K562 (cell line): ENCODE results near the gene FILIP1.

Source experiments
- DPF2 ChIP-seq: fragments of 450-650 bp; IDR thresholded peaks from 2 replicates; pipeline ENCODE4 v1.6.1; 2016
- HMG20B ChIP-seq: fragments of 250-450 bp; sonication (Bioruptor Pico); IDR thresholded peaks from 2 replicates; pipeline ENCODE4 v1.5.0; 2021; ENCODE audit warnings: mild to moderate bottlenecking
- LEF1 ChIP-seq: fragments of 450-650 bp; IDR thresholded peaks from 2 replicates; pipeline ENCODE4 v1.6.1; 2016; ENCODE audit warnings: mild to moderate bottlenecking
- MYC ChIP-seq, 2 experiments: fragments of 250-450 bp in 1 of 2; sonication (Bioruptor Pico) in 1 of 2; IDR thresholded peaks; 2 replicates each; pipeline versions ENCODE4 v1.5.1 to v1.6.1; 2012 to 2021; ENCODE audit warnings: low read depth in 2 of 2, borderline replicate concordance in 1 of 2, improper control_type of control experiment in 1 of 2, low read length in 1 of 2, mild to moderate bottlenecking in 1 of 2, moderate library complexity in 1 of 2
- NR1H2 ChIP-seq: sonication (generic); formaldehyde crosslinking; IDR thresholded peaks from 2 replicates; pipeline ENCODE4 v1.4.0; 2020; ENCODE audit warnings: mild to moderate bottlenecking, missing genetic modification reagents
- TF ChIP-seq, protein P1 (sequence below), 2 experiments: fragments of 450-650 bp; formaldehyde crosslinking in 1 of 2; IDR thresholded peaks; 2 replicates each; pipeline versions ENCODE4 v1.4.0 to v1.6.1; 2014 to 2020; ENCODE audit warnings: mild to moderate bottlenecking in 2 of 2, borderline replicate concordance in 1 of 2, low read depth in 1 of 2
- TF ChIP-seq, protein P2 (sequence below): IDR thresholded peaks from 2 replicates; pipeline ENCODE4 v1.6.1; 2014; ENCODE audit warnings: antibody characterized with exemption
- TF ChIP-seq, protein P3 (sequence below), 3 experiments: IDR thresholded peaks in 2 of 3; conservative IDR thresholded peaks in 1 of 3; 2 replicates each; pipeline ENCODE4 v1.5.1; 2011 to 2012; ENCODE audit warnings: low read length in 3 of 3, mild to moderate bottlenecking in 3 of 3, control low read depth in 2 of 3, improper control_type of control experiment in 1 of 3, inconsistent platforms in 1 of 3, low read depth in 1 of 3, mixed read lengths in 1 of 3, moderate library complexity in 1 of 3; ENCODE audit not compliant: insufficient read depth in 2 of 3
- TF ChIP-seq, protein P4 (sequence below), 2 experiments: fragments of 200-800 bp in 1 of 2; sonication (Bioruptor generic) in 1 of 2; sonication (generic) in 1 of 2; formaldehyde crosslinking in 1 of 2; IDR thresholded peaks in 1 of 2; conservative IDR thresholded peaks in 1 of 2; 2 replicates each; pipeline versions ENCODE4 v1.5.0 to v1.6.1; 2016 to 2020; ENCODE audit warnings: missing compliant biosample characterization in 1 of 2, missing genetic modification characterization in 1 of 2, missing genetic modification reagents in 1 of 2
- TF ChIP-seq, protein P5 (sequence below): fragments of 250-450 bp; sonication (Bioruptor Pico); IDR thresholded peaks from 2 replicates; pipeline ENCODE4 v1.8.0; 2021; ENCODE audit warnings: moderate library complexity, mild to moderate bottlenecking, inconsistent platforms

DNA sequence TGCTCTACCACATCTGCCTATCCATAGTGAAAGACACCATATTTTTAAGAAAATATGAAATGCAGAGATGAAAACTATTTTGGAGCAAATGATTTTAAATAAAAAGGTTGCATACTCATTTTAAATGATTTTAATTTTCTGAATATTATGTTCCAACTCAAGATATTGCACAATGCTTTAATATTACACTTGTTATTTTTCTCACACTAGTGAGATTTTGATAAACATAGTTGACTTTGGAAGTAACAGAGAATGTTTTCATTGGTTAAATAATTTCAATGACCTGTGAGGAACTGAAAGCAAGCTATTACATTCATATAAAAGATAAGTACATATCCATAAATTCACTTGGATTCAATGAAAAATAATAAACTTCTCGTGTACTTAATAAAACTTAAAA, 201.9 kb downstream of the FILIP1 start:
- TF ChIP-seq, protein P1, sequence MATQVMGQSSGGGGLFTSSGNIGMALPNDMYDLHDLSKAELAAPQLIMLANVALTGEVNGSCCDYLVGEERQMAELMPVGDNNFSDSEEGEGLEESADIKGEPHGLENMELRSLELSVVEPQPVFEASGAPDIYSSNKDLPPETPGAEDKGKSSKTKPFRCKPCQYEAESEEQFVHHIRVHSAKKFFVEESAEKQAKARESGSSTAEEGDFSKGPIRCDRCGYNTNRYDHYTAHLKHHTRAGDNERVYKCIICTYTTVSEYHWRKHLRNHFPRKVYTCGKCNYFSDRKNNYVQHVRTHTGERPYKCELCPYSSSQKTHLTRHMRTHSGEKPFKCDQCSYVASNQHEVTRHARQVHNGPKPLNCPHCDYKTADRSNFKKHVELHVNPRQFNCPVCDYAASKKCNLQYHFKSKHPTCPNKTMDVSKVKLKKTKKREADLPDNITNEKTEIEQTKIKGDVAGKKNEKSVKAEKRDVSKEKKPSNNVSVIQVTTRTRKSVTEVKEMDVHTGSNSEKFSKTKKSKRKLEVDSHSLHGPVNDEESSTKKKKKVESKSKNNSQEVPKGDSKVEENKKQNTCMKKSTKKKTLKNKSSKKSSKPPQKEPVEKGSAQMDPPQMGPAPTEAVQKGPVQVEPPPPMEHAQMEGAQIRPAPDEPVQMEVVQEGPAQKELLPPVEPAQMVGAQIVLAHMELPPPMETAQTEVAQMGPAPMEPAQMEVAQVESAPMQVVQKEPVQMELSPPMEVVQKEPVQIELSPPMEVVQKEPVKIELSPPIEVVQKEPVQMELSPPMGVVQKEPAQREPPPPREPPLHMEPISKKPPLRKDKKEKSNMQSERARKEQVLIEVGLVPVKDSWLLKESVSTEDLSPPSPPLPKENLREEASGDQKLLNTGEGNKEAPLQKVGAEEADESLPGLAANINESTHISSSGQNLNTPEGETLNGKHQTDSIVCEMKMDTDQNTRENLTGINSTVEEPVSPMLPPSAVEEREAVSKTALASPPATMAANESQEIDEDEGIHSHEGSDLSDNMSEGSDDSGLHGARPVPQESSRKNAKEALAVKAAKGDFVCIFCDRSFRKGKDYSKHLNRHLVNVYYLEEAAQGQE (IDR thresholded peaks at IDR 0.05; ENCODE audit: borderline replicate concordance): no peak
- TF ChIP-seq, protein P1 (CRISPR knock-in tag; IDR thresholded peaks at IDR 0.05; ENCODE audit: low read depth): no peak
- TF ChIP-seq, protein P2, sequence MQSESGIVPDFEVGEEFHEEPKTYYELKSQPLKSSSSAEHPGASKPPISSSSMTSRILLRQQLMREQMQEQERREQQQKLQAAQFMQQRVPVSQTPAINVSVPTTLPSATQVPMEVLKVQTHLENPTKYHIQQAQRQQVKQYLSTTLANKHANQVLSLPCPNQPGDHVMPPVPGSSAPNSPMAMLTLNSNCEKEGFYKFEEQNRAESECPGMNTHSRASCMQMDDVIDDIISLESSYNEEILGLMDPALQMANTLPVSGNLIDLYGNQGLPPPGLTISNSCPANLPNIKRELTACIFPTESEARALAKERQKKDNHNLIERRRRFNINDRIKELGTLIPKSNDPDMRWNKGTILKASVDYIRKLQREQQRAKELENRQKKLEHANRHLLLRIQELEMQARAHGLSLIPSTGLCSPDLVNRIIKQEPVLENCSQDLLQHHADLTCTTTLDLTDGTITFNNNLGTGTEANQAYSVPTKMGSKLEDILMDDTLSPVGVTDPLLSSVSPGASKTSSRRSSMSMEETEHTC: no peak
- TF ChIP-seq NR1H2 (CRISPR knock-in tag) (no peak), HMG20B (CRISPR knock-in tag) (no peak), MYC (IDR thresholded peaks at IDR 0.05; ENCODE audit: low read depth, low read length) (no peak), MYC (CRISPR knock-in tag; IDR thresholded peaks at IDR 0.05; ENCODE audit: borderline replicate concordance, low read depth) (no peak), DPF2 (no peak), LEF1 (no peak)
- TF ChIP-seq, protein P3, sequence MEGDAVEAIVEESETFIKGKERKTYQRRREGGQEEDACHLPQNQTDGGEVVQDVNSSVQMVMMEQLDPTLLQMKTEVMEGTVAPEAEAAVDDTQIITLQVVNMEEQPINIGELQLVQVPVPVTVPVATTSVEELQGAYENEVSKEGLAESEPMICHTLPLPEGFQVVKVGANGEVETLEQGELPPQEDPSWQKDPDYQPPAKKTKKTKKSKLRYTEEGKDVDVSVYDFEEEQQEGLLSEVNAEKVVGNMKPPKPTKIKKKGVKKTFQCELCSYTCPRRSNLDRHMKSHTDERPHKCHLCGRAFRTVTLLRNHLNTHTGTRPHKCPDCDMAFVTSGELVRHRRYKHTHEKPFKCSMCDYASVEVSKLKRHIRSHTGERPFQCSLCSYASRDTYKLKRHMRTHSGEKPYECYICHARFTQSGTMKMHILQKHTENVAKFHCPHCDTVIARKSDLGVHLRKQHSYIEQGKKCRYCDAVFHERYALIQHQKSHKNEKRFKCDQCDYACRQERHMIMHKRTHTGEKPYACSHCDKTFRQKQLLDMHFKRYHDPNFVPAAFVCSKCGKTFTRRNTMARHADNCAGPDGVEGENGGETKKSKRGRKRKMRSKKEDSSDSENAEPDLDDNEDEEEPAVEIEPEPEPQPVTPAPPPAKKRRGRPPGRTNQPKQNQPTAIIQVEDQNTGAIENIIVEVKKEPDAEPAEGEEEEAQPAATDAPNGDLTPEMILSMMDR (IDR thresholded peaks at IDR 0.05 in 2 of 3, conservative IDR thresholded peaks at IDR 0.05 in 1 of 3; ENCODE audit: insufficient read depth in 2 of 3, low read depth in 1 of 3, low read length in 3 of 3): no peak
- TF ChIP-seq, protein P4, sequence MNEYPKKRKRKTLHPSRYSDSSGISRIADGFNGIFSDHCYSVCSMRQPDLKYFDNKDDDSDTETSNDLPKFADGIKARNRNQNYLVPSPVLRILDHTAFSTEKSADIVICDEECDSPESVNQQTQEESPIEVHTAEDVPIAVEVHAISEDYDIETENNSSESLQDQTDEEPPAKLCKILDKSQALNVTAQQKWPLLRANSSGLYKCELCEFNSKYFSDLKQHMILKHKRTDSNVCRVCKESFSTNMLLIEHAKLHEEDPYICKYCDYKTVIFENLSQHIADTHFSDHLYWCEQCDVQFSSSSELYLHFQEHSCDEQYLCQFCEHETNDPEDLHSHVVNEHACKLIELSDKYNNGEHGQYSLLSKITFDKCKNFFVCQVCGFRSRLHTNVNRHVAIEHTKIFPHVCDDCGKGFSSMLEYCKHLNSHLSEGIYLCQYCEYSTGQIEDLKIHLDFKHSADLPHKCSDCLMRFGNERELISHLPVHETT (CRISPR knock-in tag; conservative IDR thresholded peaks at IDR 0.05 in 1 of 2, IDR thresholded peaks at IDR 0.05 in 1 of 2): no peak
- TF ChIP-seq, protein P5, sequence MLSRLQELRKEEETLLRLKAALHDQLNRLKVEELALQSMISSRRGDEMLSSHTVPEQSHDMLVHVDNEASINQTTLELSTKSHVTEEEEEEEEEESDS (CRISPR knock-in tag): no peak
